ENCODE measurements around the gene PSMB1. TPM values are rescaled to one million over a fixed set of nuclear protein-coding genes. Genes with fewer than 3 reads are reported as not detected.

PSMB1 gene
- total and polyA plus RNA-seq, 9 of the 15 experiments (the other 6 are each of a cell fraction or from before 2014, with no cell fraction given) = 447 to 2,953 (median 884) TPM

GRCh38 chr6:170529839-170530469, 23.2 kb downstream of the PSMB1 start (continued):
- TF ChIP-seq SRSF7 (optimal IDR thresholded peaks at IDR 0.05; ENCODE audit: low read depth, low read length) (no peak), SAP30 (IDR thresholded peaks at IDR 0.05; ENCODE audit: borderline replicate concordance, insufficient read depth, low read depth, low read length, poor library complexity, severe bottlenecking) (no peak), TEAD1 (CRISPR knock-in tag; IDR thresholded peaks at IDR 0.05) (no peak), SPI1 (IDR thresholded peaks at IDR 0.05; ENCODE audit: borderline replicate concordance, low read depth, low read length) (no peak), DEAF1 (CRISPR knock-in tag; IDR thresholded peaks at IDR 0.05) (peak; percentile 79), REST (IDR thresholded peaks at IDR 0.05; ENCODE audit: borderline replicate concordance) (peak; percentile 83; the same call in 1 of the 2 replicates), REST (CRISPR knock-in tag; IDR thresholded peaks at IDR 0.05; ENCODE audit: low read depth) (no peak), NUFIP1 (IDR thresholded peaks at IDR 0.05; ENCODE audit: partially characterized antibody) (no peak), POLR3G (IDR thresholded peaks at IDR 0.05; ENCODE audit: extremely low read depth, insufficient read length, insufficient replicate concordance) (no peak), TAF1 (IDR thresholded peaks at IDR 0.05; ENCODE audit: control insufficient read depth, extremely low read depth, insufficient read depth, low read length, severe bottlenecking) (no peak), ATF7 (IDR thresholded peaks at IDR 0.05) (0 out of 2 replicates have a peak, but pooled peaks have one; percentile 14), CHCHD3 (CRISPR knock-in tag; IDR thresholded peaks at IDR 0.05) (no peak), RBM34 (IDR thresholded peaks at IDR 0.05; ENCODE audit: borderline replicate concordance, insufficient read depth, low read length) (no peak), RBM22 (IDR thresholded peaks at IDR 0.05; ENCODE audit: low read depth, low read length, poor library complexity, severe bottlenecking) (no peak)
- TF ChIP-seq, protein P1, sequence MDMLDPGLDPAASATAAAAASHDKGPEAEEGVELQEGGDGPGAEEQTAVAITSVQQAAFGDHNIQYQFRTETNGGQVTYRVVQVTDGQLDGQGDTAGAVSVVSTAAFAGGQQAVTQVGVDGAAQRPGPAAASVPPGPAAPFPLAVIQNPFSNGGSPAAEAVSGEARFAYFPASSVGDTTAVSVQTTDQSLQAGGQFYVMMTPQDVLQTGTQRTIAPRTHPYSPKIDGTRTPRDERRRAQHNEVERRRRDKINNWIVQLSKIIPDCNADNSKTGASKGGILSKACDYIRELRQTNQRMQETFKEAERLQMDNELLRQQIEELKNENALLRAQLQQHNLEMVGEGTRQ (CRISPR knock-in tag; IDR thresholded peaks at IDR 0.05) = no peak
- TF ChIP-seq, protein P2, sequence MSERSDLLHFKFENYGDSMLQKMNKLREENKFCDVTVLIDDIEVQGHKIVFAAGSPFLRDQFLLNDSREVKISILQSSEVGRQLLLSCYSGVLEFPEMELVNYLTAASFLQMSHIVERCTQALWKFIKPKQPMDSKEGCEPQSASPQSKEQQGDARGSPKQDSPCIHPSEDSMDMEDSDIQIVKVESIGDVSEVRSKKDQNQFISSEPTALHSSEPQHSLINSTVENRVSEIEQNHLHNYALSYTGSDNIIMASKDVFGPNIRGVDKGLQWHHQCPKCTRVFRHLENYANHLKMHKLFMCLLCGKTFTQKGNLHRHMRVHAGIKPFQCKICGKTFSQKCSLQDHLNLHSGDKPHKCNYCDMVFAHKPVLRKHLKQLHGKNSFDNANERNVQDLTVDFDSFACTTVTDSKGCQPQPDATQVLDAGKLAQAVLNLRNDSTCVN (CRISPR knock-in tag; IDR thresholded peaks at IDR 0.05) = no peak

All from K562 (cell line).